Muscle of leg (tissue), 11 donors: Measurements from ENCODE around the gene PPP1R15A. TPM values are rescaled to one million over a fixed set of nuclear protein-coding genes. Genes with fewer than 3 reads are reported as not detected.

Experiments
- DNase-seq: peaks from one replicate; pipeline ENCODE4 v3.0.0; 2013
- H3K27ac ChIP-seq: one replicate; pipeline ENCODE4 v1.5.1; 2013; ENCODE audit warnings: mild to moderate bottlenecking, low read length, control low read depth
- H3K27me3 ChIP-seq: one replicate; pipeline ENCODE4 v1.6.1; 2013; ENCODE audit warnings: low read length; ENCODE audit not compliant: control insufficient read depth, insufficient read depth
- H3K36me3 ChIP-seq: one replicate; pipeline ENCODE4 v1.6.1; 2013; ENCODE audit warnings: low read length; ENCODE audit not compliant: control insufficient read depth, insufficient read depth
- H3K4me1 ChIP-seq: one replicate; pipeline ENCODE4 v1.6.1; 2013; ENCODE audit warnings: low read length; ENCODE audit not compliant: control insufficient read depth, insufficient read depth
- H3K4me3 ChIP-seq: one replicate; pipeline ENCODE4 v1.5.1; 2013; ENCODE audit warnings: low read length, control low read depth
- H3K9me3 ChIP-seq: replicated peaks from 2 replicates; pipeline ENCODE4 v1.6.1; 2013; ENCODE audit warnings: low read depth, low read length; ENCODE audit not compliant: control insufficient read depth
- WGBS: methylation state at CpG from one replicate; pipeline ENCODE4 v1.1.5; 2013; ENCODE audit warnings: missing lambda C conversion rate; ENCODE audit not compliant: insufficient coverage; 5-methylcytosine and 5-hydroxymethylcytosine counted together
- polyA plus RNA-seq, 8 donors: library from polyadenylated mRNA; unstranded; fragments of 120-200 nt; gene quantifications; one replicate each; pipeline versions ENCODE4 v1.2.1 to v1.2.3, GENCODE V29; 2013; ENCODE audit warnings: inconsistent platforms in 1 of 8, low replicate concordance in 1 of 8; ENCODE audit not compliant: insufficient read length in 8 of 8, insufficient read depth in 1 of 8
- total RNA-seq: library from RNA; stranded (reverse); fragments of 120-200 nt; gene quantifications from one replicate; pipeline ENCODE4 v1.2.4, GENCODE V29; 2013

The PPP1R15A gene
- total and polyA plus RNA-seq, 9 donors, result 32.2 to 84.7 (median 53.4) TPM

GRCh38 chr19:48922548-48923490 is 50.6 kb downstream of the PPP1R15A start:
- Histone ChIP-seq H3K4me1 (no peaks in the 10 kb centered on the region), H3K4me3 (no peak overlapping the region), H3K36me3 (peaks cover 44% of the 10 kb centered on the region), H3K27me3 (no peaks in the 10 kb centered on the region), H3K9me3 (no peaks in the 10 kb centered on the region), H3K27ac (no peak overlapping the region)
- no peak for DNase-seq
- WGBS, result 81% methylated on average over 12 of the region's 18 CpGs

- WGBS, result 85% methylated on average over 9 of the region's 11 CpGs
- Histone ChIP-seq H3K4me1 (peaks cover 4% of the 10 kb centered on the region), H3K9me3 (no peaks in the 10 kb centered on the region), H3K27me3 (no peaks in the 10 kb centered on the region), H3K4me3 (no peak overlapping the region), H3K36me3 (peaks cover 25% of the 10 kb centered on the region), H3K27ac (no peak overlapping the region)
- no peak for DNase-seq
These were observed 53.1 kb downstream of the PPP1R15A start for GRCh38 chr19:48925240-48925843.

Other genes starting within 250 kb of the PPP1R15A start
Only the 30 nearest of the 32 such genes appear.
- gene DBP, start 235.0 kb upstream of the PPP1R15A start, total RNA-seq, result 9.8 TPM
- 10 to 100 TPM in 1 of 8 donors, 1 to 10 TPM in 7; 3.0 to 10.8 (median 6.2) TPM for gene DBP, start 235.0 kb upstream of the PPP1R15A start, polyA plus RNA-seq
- gene CA11, start 226.2 kb upstream of the PPP1R15A start, total RNA-seq, result 6.2 TPM
- 10 to 100 TPM in 7 of 8 donors, 1 to 10 TPM in 1; 7.9 to 22.1 (median 14.0) TPM for gene CA11, start 226.2 kb upstream of the PPP1R15A start, polyA plus RNA-seq
- gene NTN5, start 199.4 kb upstream of the PPP1R15A start, total RNA-seq, result 0.18 TPM
- 1 to 10 TPM in 7 of 8 donors, under 1 TPM in 1; 0.64 to 8.5 (median 2.2) TPM for gene NTN5, start 199.4 kb upstream of the PPP1R15A start, polyA plus RNA-seq
- gene FUT2, start 176.4 kb upstream of the PPP1R15A start, total RNA-seq, result not detected
- 1 to 10 TPM in 4 of 8 donors, under 1 TPM in 4; 0.53 to 3.8 (median 0.95) TPM for gene FUT2, start 176.4 kb upstream of the PPP1R15A start, polyA plus RNA-seq
- 29.2 TPM for gene MAMSTR, start 152.7 kb upstream of the PPP1R15A start, total RNA-seq
- gene MAMSTR, start 152.7 kb upstream of the PPP1R15A start, polyA plus RNA-seq, result 100 to 1,000 TPM in 4 of 8 donors, 10 to 100 TPM in 4; 59.8 to 160 (median 113) TPM
- gene RASIP1, start 131.8 kb upstream of the PPP1R15A start, total RNA-seq, result 14.1 TPM
- 10 to 100 TPM; 17.6 to 27.7 (median 25.0) TPM for gene RASIP1, start 131.8 kb upstream of the PPP1R15A start, polyA plus RNA-seq
- 0.04 TPM for gene IZUMO1, start 125.5 kb upstream of the PPP1R15A start, total RNA-seq
- 1 to 10 TPM in 2 of 8 donors, under 1 TPM in 6; 0.20 to 1.1 (median 0.85) TPM for gene IZUMO1, start 125.5 kb upstream of the PPP1R15A start, polyA plus RNA-seq
- gene FUT1, start 119.8 kb upstream of the PPP1R15A start, total RNA-seq, result 1.1 TPM
- 1 to 10 TPM in 7 of 8 donors, under 1 TPM in 1; 0.75 to 1.5 (median 1.3) TPM for gene FUT1, start 119.8 kb upstream of the PPP1R15A start, polyA plus RNA-seq
- not detected for gene FGF21, start 116.9 kb upstream of the PPP1R15A start, total RNA-seq
- under 1 TPM in 1 of 8 donors, not detected in 7; 0.25 TPM for gene FGF21, start 116.9 kb upstream of the PPP1R15A start, polyA plus RNA-seq
- 18.8 TPM for gene BCAT2, start 61.4 kb upstream of the PPP1R15A start, total RNA-seq
- 10 to 100 TPM; 21.2 to 32.7 (median 24.6) TPM for gene BCAT2, start 61.4 kb upstream of the PPP1R15A start, polyA plus RNA-seq
- 2.7 TPM for gene HSD17B14, start 35.9 kb upstream of the PPP1R15A start, total RNA-seq
- 1 to 10 TPM; 1.9 to 8.3 (median 4.3) TPM for gene HSD17B14, start 35.9 kb upstream of the PPP1R15A start, polyA plus RNA-seq
- gene PLEKHA4, start 3.8 kb upstream of the PPP1R15A start, total RNA-seq, result 18.7 TPM
- gene PLEKHA4, start 3.8 kb upstream of the PPP1R15A start, polyA plus RNA-seq, result 10 to 100 TPM; 34.9 to 59.0 (median 38.4) TPM
- 0.09 TPM for gene TULP2, start 26.3 kb downstream of the PPP1R15A start, total RNA-seq
- gene TULP2, start 26.3 kb downstream of the PPP1R15A start, polyA plus RNA-seq, result under 1 TPM in 7 of 8 donors, not detected in 1; 0.13 to 0.88 (median 0.46) TPM
- 97.3 TPM for gene NUCB1, start 27.9 kb downstream of the PPP1R15A start, total RNA-seq
- 100 to 1,000 TPM; 141 to 216 (median 175) TPM for gene NUCB1, start 27.9 kb downstream of the PPP1R15A start, polyA plus RNA-seq
- gene DHDH, start 61.3 kb downstream of the PPP1R15A start, total RNA-seq, result 0.31 TPM
- 1 to 10 TPM in 1 of 8 donors, under 1 TPM in 7; 0.20 to 1.9 (median 0.42) TPM for gene DHDH, start 61.3 kb downstream of the PPP1R15A start, polyA plus RNA-seq
- gene BAX, start 82.5 kb downstream of the PPP1R15A start, total RNA-seq, result 27.1 TPM
- gene BAX, start 82.5 kb downstream of the PPP1R15A start, polyA plus RNA-seq, result 10 to 100 TPM; 33.9 to 52.4 (median 44.7) TPM
- gene FTL, start 92.9 kb downstream of the PPP1R15A start, total RNA-seq, result 786 TPM
- gene FTL, start 92.9 kb downstream of the PPP1R15A start, polyA plus RNA-seq, result 100 to 1,000 TPM; 576 to 914 (median 741) TPM
- gene GYS1, start 120.9 kb downstream of the PPP1R15A start, total RNA-seq, result 43.8 TPM
- 10 to 100 TPM; 47.3 to 87.3 (median 65.3) TPM for gene GYS1, start 120.9 kb downstream of the PPP1R15A start, polyA plus RNA-seq
- 63.8 TPM for gene RUVBL2, start 121.5 kb downstream of the PPP1R15A start, total RNA-seq
- 10 to 100 TPM; 55.3 to 72.5 (median 66.9) TPM for gene RUVBL2, start 121.5 kb downstream of the PPP1R15A start, polyA plus RNA-seq
- gene LHB, start 144.7 kb downstream of the PPP1R15A start, total RNA-seq, result not detected
- gene LHB, start 144.7 kb downstream of the PPP1R15A start, polyA plus RNA-seq, result not detected
- 0.22 TPM for gene CGB3, start 151.9 kb downstream of the PPP1R15A start, total RNA-seq
- under 1 TPM in 2 of 8 donors, not detected in 6; 0.57 to 0.60 TPM for gene CGB3, start 151.9 kb downstream of the PPP1R15A start, polyA plus RNA-seq
- not detected for gene CGB2, start 159.5 kb downstream of the PPP1R15A start, total RNA-seq
- under 1 TPM in 1 of 8 donors, not detected in 7; 0.27 TPM for gene CGB2, start 159.5 kb downstream of the PPP1R15A start, polyA plus RNA-seq
- gene CGB1, start 164.5 kb downstream of the PPP1R15A start, total RNA-seq, result not detected
- gene CGB1, start 164.5 kb downstream of the PPP1R15A start, polyA plus RNA-seq, result not detected
- 0.40 TPM for gene CGB5, start 171.4 kb downstream of the PPP1R15A start, total RNA-seq
- 1 to 10 TPM in 1 of 8 donors, under 1 TPM in 2, not detected in 5; 0.23 to 1.4 (median 0.63) TPM for gene CGB5, start 171.4 kb downstream of the PPP1R15A start, polyA plus RNA-seq
- gene CGB8, start 176.7 kb downstream of the PPP1R15A start, total RNA-seq, result 0.31 TPM
- gene CGB8, start 176.7 kb downstream of the PPP1R15A start, polyA plus RNA-seq, result under 1 TPM in 4 of 8 donors, not detected in 4; 0.20 to 0.58 (median 0.25) TPM
- 0.53 TPM for gene CGB7, start 185.3 kb downstream of the PPP1R15A start, total RNA-seq
- 1 to 10 TPM in 4 of 8 donors, under 1 TPM in 4; 0.34 to 1.4 (median 0.87) TPM for gene CGB7, start 185.3 kb downstream of the PPP1R15A start, polyA plus RNA-seq
- 1.6 TPM for gene NTF4, start 192.4 kb downstream of the PPP1R15A start, total RNA-seq
- gene NTF4, start 192.4 kb downstream of the PPP1R15A start, polyA plus RNA-seq, result 1 to 10 TPM; 2.5 to 5.2 (median 3.6) TPM
- gene KCNA7, start 200.3 kb downstream of the PPP1R15A start, total RNA-seq, result 2.8 TPM
- 1 to 10 TPM; 4.4 to 8.1 (median 6.4) TPM for gene KCNA7, start 200.3 kb downstream of the PPP1R15A start, polyA plus RNA-seq
- gene SNRNP70, start 213.0 kb downstream of the PPP1R15A start, total RNA-seq, result 157 TPM
- 100 to 1,000 TPM; 173 to 276 (median 221) TPM for gene SNRNP70, start 213.0 kb downstream of the PPP1R15A start, polyA plus RNA-seq
- 11.6 TPM for gene LIN7B, start 241.9 kb downstream of the PPP1R15A start, total RNA-seq
- 10 to 100 TPM in 6 of 8 donors, 1 to 10 TPM in 2; 9.6 to 14.4 (median 11.2) TPM for gene LIN7B, start 241.9 kb downstream of the PPP1R15A start, polyA plus RNA-seq